ENCODE data around the gene CGB8.
"Not testable (repeated sequence)": the region's sequence is repeated elsewhere in the genome, so short reads cannot be mapped to it uniquely, and the experiment has no call there.

CGB8 gene

DNA sequence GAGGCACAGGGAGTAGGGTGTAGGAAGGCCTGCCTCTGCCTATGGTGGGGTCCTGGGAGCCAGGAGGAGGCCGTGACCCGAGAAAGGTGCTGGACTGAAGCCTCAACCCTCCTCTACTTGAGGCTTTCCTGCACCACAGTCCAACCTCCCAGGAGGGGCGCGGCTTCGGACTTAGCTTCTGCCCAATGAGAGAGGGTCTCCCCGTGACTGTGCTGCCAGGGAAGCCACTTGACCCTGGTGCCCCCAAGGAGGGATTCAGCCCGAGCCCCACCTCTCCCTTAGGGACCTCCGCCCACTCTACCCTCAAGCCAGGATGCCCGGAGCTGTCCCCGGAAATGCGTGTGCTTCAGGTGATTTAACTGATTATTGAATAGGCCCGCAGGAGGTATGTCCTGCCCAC lies at the start of gene CGB8:
TSS of gene CGB8 (minus strand) at position 101 of the 400 bp plus-strand sequence. CDS start 372 bp downstream, outside the sequence.
- not testable (repeated sequence) for DNase-seq

DNA sequence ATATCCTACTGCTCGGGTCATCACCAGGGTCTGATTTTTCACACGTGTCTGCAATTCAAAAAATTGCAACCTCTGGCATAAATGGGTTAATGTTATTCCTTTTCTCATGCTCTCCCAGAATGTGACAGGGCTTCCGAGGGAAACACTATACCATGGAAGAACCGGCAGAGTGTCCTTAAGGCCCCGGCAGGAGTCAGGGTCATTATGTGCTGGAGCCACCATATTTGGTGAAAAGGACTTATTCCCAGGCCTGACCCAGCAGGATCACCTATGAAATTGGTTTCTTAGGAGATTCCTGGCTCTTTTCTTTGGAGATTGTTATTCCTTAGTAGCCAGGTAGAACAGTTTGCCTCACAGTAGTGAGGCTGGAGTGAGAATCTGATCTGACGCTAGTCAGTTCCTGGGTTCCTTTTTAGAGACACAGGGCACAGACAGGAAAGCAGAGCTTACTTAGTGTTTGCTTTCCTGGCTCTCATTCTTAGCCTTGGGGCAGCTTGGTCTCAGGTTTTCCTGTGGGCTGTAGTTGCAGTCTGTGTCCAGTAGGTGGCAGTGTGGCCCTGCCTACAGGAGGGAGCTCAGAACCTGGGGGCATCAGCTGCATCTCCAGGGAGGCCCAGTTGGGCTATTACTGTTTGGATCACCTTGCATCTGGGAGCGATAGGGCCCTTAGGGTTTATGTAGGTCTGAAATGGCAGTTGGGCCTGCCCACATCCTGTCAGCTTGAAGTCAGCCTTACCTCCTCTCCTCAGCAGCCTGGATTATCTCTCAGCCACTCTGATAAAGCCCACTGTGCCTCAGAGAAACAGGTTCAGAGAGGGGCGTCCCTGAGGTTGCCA lies 48.8 kb upstream of the CGB8 start:
- no peak for DNase-seq

DNA sequence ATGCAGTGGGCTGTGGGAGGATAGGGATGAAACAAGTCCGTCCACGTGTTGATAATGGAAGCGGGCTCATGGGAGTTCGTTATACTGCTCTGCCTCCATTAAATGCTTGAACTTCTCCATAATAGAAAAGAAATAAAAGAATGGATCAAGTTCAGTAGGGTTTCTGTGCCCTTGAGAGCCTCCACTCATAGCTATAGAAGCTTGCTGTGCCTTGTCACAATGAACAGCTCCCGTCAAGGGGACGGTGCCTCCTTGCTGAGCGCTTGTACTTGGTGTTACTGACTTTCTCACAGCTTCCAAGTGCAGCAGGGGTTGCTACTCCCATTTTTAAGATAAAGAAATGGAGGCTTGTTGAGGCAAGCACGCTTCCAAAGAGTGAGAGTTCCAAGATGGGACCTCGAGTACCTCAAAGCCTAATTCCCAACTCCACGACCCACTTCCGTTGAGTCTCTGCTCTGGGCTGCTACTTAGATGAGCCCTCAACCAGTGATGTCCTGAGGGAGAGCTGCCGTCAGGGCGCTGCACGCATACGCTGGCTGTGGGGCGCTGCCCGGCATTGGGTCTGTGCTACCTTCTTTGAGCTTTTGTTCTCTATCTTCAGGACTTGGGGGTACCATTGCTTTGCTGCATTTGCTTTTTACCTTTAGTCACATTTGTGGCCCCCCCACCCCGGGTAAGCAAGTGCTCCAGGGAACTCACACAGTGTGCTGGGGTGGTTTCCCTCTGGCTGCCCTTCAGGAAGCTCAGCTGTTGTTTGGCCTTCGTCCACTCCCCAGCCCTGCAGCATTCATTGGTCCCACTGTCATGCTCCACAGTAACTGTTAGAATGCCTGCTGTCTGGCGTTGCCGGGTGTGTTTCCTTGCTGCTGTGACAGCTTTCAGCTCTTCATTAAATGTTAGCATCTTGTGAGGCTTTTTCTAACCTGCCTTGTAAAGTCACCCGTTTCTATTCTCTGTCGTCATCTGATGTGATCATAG lies 45.9 kb upstream of the CGB8 start:
- DNase-seq: no peak

DNA sequence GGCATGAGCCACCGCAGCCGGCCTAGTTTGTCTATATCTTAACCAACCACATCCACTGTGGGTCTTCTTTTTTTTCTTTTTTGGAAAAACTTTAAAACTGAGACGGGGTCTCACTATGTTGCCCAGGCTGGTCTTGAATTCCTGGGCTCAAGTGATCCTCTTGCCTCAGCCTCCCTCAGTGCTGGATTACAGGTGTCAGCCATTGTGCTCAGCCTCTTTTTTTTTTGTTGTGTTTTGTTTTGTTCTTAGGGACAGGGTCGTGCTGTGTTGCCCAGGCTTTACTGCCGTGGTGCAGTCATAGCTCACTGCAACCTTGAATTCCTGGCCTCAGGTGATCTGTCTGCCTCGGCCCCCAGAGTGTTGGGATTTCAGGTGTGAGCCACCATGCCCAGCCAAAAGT lies 43.8 kb upstream of the CGB8 start:
- no peak for DNase-seq

DNA sequence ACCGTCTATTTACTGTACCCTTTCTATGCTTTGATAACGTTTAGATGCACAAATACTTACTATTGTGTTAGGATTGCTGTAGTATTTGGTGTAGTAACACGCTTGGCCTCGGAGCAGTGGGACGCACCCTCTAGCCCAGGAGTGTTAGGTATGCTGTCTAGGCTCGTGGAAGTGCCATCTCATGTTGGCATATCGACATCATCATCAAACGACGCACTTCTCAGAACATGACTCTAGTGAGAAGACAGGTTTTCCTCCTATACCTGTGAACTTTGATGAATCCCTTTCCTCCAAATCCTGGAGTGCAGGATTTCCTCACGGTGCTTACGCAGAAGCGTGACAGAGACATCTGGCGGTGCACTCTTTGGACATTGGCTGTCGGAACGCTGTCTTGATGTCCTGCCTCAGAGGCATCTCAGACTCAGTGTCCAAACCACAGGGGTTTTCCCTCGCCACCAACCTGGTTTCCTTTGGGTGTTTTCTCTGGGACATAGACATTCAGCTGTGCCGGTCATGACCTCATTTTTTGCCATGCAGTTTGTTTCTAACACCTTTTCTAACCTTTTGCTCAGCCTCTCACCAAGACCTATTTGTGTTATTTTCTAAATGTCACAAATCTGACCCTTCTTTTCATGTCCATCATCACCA lies 42.6 kb upstream of the CGB8 start:
- no peak for DNase-seq

DNA sequence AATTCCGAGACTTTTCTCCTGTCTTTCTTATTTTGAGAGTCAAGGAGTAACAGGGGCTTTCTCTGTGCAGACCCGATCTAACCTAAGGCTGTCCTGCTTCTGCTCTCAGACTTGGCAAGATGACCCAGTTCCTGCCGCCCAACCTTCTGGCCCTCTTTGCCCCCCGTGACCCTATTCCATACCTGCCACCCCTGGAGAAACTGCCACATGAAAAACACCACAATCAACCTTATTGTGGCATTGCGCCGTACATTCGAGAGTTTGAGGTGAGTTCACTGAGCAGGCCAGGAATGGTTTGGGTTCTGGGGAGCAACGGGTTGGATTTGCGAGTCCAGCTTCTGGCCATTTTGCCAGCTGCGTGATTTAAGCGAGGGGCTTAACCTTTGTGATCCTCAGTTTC lies 37.4 kb upstream of the CGB8 start:
- no peak for DNase-seq

DNA sequence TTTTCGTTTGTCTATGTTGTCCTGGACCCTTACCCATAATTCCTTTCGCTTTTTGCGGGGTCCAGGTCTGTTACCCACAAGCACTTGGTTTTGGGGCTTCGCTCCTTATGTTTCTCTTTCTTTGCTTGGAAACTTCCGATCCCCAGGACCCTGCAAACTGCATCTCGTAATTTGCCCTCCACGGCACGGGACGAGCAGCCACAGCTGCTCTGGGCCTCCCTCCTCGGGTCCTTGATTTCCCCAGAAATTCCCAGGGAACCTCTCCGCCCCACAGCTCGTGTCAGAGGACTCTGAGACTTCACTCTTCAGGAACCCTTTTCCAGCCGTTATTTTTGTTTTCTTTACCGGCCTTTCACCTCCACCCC lies 36.9 kb upstream of the CGB8 start:
- DNase-seq: no peak

DNA sequence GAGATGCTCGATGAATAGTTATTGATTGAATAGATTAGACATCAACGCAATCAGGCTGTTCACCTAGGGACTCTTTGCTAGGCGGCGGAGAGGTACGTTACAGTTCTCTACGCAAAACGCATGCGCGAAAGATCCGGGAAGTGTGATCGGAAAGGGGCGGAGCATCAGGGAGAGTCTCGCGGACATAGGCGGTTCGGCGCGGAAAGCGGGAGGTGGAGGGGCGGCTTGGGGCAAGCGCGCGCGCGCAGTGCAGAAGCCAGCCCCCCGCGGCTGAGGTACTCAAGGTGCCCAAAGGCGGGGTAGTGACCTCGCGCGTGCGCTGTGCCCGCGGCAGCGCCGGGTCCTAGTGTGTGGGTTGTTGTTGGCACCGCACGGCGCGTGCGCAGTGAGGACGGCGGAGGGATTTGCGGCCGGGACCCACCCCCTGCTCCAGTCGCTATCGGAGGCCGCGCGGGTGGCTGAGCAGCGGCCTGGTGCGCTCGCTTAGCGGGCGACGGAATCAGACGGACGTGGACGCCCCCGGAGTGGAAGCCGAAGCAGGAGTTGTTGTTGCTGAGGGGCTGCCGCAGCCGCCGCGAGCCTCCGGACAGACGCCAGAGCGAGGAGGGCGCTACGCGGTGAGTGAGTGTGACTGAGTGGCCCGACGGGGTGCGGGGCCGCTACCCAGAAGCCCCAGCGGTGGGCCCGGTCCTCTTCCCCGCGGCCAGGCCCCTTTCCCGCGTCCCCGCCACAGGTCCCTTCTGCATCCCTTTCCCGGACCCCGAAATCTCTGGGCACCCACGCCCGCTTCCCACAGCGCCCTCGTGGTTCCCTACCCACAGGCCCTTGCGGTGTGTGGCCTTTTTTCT lies 36.3 kb upstream of the CGB8 start, which contains the start of gene SNRNP70:
TSS of gene SNRNP70 (plus strand) at position 432 of the 848 bp plus-strand sequence. CDS start 964 bp downstream, outside the sequence.
- DNase-seq: peak; percentile 80

DNA sequence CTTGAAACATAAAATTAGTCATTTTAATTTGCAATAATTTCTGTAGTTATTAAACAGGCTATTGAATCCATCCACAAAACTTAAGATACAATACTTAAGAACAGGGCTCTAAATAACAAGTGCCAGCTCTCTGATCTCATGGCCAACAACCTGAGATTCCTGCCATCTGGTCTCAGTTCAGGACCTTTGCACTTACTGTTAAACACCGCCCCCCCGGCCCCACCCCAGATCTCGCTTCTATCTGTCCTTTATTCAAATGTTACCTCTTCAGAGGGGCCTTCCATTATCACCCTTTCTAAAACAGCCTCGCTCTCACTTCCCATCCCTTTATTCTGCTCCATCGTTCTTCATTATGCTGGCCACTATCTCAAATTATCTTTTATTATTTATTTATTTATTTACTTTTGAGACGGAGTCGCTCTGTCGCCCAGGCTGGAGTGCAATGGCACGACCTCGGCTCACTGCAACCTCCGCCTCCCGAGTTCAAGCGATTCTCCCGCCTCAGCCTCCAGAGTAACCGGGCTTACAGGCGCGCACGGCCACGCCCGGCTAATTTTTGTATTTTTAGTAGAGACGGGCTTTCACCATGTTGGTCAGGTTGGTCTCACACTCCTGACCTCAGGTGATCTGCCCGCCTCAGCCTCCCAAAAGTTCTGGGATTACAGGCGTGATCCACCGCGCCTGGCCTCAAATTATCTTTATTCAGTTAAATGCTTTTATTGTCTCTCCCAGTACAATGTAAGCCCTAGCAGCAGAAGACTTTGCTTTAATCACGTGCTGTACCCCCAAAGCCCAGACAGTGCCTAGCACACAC lies 35.5 kb upstream of the CGB8 start:
- no peak for DNase-seq

DNA sequence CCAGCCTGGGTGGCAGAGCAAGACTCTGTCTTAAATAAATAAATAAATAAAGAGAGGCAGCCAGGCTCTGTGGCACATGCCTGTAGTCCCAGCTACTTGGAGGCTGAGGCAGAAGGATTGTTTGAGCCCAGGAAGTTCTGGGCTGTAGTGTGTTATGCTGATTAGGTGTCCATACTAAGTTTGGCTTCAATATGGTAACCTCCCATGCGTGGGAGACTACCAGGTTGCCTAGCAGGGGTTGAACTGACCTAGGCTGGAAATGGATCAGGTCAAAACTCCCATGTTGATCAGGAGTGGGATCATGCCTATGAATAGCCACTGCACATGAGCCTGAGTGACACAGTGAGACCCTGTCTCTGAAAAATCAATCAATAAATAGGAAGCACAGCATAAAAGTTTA lies 32.4 kb upstream of the CGB8 start:
- no peak for DNase-seq

DNA sequence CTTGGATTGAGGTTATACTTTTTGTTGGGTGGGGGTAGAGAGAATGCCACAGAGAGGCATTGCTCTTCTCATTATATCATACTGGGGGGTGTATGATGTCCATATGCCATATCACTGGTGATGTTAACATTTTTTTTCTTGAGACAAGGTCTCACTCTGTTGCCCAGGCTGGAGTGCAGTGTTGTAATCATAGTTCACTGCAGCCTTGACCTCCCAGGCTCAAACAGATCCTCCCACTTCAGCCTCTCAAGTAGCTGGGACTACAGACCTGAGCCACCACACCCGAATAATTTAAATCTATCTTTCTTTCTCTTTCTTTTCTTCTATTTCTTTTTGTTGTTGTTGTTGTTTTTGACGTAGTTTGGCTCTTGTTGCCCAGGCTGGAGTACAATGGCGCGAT lies 31.5 kb upstream of the CGB8 start:
- no peak for DNase-seq

DNA sequence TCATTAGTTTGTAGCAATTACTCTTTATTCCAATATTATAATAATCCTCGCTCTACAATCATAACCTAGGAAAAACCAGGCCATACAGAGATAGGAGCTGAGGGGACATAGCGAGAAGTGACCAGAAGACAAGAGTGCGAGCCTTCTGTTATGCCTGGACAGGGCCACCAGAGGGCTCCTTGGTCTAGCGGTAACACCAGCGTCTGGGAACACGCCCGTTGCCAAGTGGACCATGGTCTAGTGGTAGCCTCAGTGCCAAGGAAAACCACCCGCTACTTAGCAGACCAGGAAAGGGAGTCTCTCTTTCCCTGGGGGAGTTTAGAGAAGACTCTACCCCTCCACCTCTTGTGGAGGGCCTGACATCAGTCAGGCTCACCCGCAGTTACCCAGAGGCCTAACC lies 26.0 kb upstream of the CGB8 start:
- DNase-seq: not testable (repeated sequence)

DNA sequence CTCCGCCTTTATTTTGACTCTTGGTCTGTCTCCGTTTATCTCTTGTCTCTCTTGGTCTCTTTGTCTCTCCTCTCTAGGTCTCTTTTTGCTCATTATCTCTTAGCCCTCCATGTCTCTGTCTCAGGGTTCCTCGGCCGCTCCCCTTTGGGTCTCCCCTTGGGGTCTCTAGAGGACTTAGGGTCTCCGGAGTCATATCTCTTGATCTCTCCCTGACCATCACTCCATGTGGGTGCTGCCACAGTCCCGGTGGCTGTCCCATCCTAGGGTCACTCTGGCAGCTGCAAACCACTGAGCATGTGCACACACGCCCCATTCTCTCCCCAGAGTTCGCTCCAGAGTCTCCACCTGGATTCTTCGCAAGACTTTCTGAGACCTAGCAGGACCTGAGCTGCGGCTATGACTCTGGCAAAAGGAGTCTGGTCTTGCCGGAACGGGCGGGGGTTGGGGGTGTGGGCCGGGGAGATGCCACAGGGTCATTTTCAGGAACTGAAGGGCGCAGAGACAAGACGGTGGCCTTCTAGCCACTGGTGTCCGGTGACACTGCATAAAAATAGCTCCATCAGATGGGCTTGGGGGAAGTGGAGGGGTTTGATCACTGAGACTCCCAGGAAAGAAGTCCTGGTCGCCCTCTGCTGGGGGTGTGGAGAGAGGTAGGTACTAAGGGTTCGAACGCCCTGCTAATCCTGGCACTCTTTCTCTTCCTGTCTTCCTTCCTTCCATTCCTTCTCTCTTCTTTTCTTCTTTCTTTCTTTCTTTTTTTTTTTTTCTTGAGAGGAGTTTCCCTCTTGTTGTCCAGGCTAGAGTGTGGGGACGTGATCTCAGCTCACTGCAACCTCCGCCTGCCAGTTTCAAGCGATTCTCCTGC lies 24.8 kb upstream of the CGB8 start:
- DNase-seq: no peak

DNA sequence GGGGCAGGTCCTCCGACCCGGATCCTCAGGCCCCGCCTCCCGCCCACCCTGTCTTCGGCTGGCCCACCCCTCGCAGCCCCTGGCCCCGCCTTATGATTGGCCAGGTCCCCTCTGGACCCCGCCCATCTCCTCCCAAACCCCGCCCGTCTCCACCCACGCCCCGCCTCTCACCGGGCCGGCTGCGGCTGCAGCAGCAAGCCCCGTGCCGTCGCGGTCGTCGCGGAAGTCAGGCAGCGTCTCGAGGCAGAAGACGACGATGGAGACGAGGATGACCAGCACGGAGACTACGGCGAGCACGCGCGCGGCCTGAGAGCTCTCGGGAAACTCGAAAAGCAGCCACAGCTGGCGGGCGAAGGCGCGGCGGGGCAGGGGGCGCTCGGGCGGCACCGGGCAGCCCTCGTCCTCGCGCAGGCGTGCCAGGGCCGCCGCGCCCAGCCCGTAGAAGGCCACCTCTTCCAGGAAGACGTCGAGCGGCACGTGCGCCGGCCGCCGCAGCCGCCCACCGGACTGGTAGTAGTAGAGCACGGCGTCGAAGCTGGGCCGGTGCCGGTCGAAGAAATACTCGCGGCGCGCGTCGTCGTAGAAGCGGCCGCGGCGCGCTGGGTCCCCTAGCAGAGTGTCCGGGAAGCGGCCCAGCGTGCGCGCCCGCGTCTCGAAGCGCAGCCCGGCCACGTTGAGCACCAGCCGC lies 23.1 kb upstream of the CGB8 start:
- no peak for DNase-seq

DNA sequence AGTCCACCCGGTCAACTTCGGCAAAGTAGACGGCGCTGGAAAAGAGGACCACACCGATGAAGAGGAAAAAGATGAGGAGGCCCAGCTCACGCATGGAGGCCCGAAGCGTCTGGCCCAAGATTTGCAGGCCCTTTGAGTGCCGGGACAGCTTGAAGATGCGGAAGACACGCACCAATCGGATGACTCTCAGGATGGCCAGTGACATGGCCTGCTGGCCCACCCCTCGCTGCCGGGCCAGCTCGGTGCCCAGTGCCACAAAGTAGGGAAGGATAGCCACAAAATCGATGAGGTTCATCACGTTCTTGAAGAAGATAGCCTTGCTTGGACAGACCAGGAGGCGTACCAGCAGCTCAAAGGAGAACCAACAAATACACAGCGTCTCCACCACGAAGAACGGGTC lies 21.5 kb upstream of the CGB8 start:
- DNase-seq: no peak

DNA sequence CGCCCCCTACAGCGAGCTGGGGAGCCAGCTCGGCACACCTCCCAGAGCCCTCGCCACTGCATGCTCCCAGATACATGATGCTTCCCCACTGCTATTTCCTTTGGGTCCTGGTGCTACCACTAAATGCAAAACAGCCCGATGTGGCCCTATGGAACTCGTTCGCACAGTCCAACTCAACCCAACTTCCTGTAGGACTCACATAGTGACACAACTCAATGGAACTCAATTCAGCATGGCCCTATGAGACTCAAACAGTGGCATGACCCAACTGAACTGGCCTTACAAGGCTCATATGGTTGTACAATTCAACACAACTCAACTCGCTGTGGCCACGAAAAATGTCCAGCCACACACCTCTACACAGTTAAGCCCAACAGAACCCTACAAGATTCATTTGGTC lies 20.1 kb upstream of the CGB8 start:
- DNase-seq: no peak

DNA sequence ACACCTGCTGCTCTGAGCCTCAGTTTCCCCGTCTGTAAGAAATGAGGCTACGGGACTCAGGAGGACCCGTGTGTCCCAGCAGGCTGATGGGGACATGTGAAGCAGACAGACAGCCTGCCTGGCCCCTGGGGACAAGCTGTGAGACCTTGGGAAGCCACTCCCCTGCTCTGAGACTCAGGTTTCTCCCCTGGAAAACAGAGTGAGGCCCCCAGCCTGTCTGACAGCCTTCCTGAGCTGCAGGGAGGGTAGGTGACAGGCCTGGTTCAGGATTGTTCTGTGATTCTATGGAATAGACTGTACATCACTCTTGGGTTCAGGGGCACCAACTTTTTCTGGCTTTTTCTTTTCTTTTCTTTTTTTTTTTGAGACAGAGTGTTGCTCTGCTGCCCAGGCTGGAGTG lies 18.6 kb upstream of the CGB8 start:
- no peak for DNase-seq

DNA sequence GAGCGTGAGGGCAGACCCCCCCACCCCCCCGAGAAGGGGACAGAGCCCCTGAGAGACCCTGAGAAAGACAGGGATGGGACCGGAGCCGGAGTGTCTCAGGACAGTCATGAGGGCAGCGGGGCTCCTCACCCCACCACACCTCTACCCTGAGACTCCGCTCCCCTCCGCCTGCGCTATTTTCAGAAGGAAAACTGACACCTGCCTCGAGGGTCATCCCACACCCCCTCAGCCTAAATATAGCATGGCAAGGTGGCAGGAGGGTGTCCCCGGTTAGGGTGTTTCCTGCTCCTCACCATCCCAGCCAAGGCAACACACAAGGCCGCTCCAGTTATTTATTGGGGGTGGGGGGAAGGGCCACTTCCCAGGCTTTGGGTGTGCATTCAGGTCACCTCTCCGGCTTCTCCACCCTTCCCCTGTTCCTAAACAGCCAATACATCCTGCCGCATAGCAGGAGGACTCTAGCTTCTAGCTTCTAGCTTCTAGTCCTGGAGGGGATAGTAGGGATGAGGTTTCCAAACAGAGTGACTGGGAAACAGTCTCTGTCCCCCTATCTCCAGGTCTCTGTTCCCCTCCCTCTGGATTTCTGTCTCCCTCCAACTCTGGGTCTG lies 17.1 kb upstream of the CGB8 start:
- no peak for DNase-seq
